NB4 (cell line): ENCODE data around the gene CCDC18.

ENCODE experiments used
- MAX ChIP-seq: IDR thresholded peaks from 2 replicates; pipeline ENCODE4 v1.6.1; 2011; ENCODE audit warnings: low read depth, low read length
- MYC ChIP-seq: IDR thresholded peaks from 2 replicates; pipeline ENCODE4 v1.6.1; 2011; ENCODE audit warnings: low read depth, low read length
- POLR2A ChIP-seq: IDR thresholded peaks from 2 replicates; pipeline ENCODE4 v1.6.1; 2011; ENCODE audit warnings: mild to moderate bottlenecking; ENCODE audit not compliant: insufficient read length; ENCODE audit errors: extremely low read depth
- TF ChIP-seq, protein P1 (sequence below): IDR thresholded peaks from one replicate; pipeline ENCODE4 v1.5.1; 2012; ENCODE audit warnings: low read depth, low read length

DNA sequence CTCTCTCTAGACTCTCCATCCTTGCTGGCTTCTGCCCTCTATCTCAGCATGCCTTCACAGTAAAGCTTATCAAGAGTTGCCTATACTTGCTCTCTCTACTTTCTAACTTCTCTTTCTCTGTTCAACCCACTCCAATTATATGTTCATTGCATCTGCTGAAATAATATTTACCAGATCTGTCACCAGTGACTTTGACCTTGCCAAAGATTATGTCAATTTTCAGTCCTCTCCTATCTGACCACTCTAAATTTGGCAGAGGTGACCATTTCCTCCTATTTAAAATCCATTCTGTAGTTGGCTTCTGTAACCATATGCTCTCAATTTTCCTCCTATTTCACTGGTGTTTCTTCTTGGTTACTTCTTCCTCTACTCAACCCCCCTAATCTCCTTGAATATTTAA lies 126.4 kb downstream of the CCDC18 start:
- TF ChIP-seq POLR2A (no peak), MAX (no peak), MYC (no peak)
- TF ChIP-seq, protein P1, sequence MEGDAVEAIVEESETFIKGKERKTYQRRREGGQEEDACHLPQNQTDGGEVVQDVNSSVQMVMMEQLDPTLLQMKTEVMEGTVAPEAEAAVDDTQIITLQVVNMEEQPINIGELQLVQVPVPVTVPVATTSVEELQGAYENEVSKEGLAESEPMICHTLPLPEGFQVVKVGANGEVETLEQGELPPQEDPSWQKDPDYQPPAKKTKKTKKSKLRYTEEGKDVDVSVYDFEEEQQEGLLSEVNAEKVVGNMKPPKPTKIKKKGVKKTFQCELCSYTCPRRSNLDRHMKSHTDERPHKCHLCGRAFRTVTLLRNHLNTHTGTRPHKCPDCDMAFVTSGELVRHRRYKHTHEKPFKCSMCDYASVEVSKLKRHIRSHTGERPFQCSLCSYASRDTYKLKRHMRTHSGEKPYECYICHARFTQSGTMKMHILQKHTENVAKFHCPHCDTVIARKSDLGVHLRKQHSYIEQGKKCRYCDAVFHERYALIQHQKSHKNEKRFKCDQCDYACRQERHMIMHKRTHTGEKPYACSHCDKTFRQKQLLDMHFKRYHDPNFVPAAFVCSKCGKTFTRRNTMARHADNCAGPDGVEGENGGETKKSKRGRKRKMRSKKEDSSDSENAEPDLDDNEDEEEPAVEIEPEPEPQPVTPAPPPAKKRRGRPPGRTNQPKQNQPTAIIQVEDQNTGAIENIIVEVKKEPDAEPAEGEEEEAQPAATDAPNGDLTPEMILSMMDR, result no peak
